NCI-H446 treated with DMSO at 0.1 percent for 48 hours (cell line): ENCODE measurements around the gene GPR137C.

ENCODE experiments used
- DNase-seq: peaks from one replicate; lab custom pipeline; 2025; lab: John Stamatoyannopoulos, UW

GPR137C gene

DNA sequence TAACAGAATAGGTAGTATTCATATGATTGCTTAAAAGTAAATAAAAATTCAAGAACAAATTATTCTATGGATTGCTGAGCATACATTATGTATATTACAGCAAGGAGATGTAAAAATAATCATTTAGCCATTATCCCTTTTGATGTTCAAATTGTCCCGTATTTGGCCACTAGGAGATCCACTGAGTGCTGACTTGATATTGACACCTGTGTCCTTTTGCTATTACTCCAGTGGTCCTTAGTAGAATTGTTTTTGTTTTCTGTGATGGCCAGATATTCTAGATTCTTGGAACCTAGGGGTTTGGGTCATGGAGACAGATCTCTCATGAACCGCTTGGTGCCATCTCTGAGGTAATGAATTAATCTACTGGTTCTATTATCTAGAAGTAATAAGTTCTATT, 126.0 kb downstream of the GPR137C start:
- DNase-seq = no peak

DNA sequence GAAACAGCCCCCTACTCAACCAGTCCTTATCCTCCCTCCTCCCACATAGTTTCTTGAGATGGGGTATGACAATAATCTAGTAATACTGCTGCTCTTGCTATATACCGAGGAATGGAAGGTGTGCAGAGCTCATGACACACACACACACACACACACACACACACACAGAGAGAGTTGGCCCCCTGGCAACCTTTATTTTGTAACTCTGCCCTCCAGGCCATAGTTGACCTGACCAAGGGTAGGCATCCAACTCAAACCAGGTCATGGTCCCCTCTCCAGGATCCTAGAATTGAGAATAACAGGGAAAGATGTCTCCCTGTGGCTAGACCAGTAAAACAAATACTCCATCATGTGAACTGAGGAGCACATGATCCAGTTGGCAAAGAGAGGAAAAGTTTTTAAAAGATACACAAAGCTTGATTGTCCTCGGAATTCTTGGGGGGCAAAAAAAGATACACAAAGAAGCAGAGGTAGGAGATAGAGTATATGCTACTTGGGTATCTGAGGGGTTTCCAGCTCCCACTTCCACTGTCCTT, 131.4 kb downstream of the GPR137C start:
- no peak for DNase-seq

DNA sequence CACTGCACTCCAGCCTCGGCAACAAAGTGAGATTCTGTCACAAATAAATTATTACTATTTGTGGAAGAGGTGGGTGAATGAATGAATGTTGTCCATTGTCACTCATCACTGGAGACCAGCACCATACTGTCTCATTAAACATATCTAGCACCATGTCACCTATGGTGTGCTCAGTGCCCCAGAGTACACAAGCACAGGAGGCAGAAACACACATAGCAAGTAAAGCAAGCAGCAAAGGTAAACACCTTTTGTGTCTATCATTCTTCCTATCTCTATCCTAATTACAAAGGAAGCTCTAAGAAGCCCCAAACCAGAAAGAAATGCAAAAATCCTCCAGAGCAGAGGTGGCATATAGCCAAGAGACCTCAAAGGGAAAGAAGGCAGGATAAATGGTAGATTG, 133.5 kb downstream of the GPR137C start:
- no peak for DNase-seq
